OCI-LY7 (cell line): ENCODE data around the gene CNDP2.

Experiments
- CTCF ChIP-seq: fragments of 200-600 bp; sonication (generic); conservative IDR thresholded peaks from 2 replicates; pipeline ENCODE4 v1.5.1; 2014; ENCODE audit warnings: mild to moderate bottlenecking, antibody characterized with exemption, low read length, moderate library complexity, mixed read lengths
- EZH2phosphoT487 ChIP-seq: fragments of 200-600 bp; sonication (generic); IDR thresholded peaks from 2 replicates; pipeline ENCODE4 v1.6.1; 2018; ENCODE audit warnings: low read depth, borderline replicate concordance, mild to moderate bottlenecking, mixed run types, antibody characterized with exemption, low read length, moderate library complexity, mixed read lengths

- TF ChIP-seq CTCF: no peak
- TF ChIP-seq EZH2phosphoT487: no peak
Measured at GRCh38 chr18:74541703-74542555, 45.8 kb downstream of the CNDP2 start.
